Activated CD8-positive, alpha-beta memory T cell treated with anti-CD3 and anti-CD28 coated beads, Interleukin-2, amount 10 ng/mL, durations not matched to agents 7 days and 5 days (primary cell): ENCODE data around the gene MTCL3.
A peak's percentile ranks its signal among the peaks of the same experiment; 100 is the strongest.

Source experiments
- ATAC-seq: fragments of 150-1000 bp; cut with Tn5 transposase; one replicate; pipeline ENCODE4 v1.10.0; 2021; ENCODE audit warnings: moderate library complexity
- CTCF ChIA-PET: fragments of 350-600 bp; sonication (Branson Sonifier 250); formaldehyde crosslinking; loops from one replicate; lab custom pipeline; 2021; ENCODE audit warnings: antibody characterized with exemption; lab: Charles Lee
- DNase-seq: peaks from one replicate; pipeline ENCODE4 v3.0.0-alpha.2; 2020
- H3K27ac Mint-ChIP-seq: one replicate; pipeline ENCODE4 v1.8.0; 2021; ENCODE audit warnings: mild to moderate bottlenecking, mixed read lengths
- H3K27me3 Mint-ChIP-seq: one replicate; pipeline ENCODE4 v1.8.0; 2021; ENCODE audit warnings: mixed read lengths
- H3K36me3 Mint-ChIP-seq: one replicate; pipeline ENCODE4 v1.8.0; 2021; ENCODE audit warnings: mild to moderate bottlenecking, mixed read lengths
- H3K4me1 Mint-ChIP-seq: one replicate; pipeline ENCODE4 v1.8.0; 2021; ENCODE audit warnings: mixed read lengths
- H3K4me3 Mint-ChIP-seq: one replicate; pipeline ENCODE4 v1.8.0; 2021; ENCODE audit warnings: mild to moderate bottlenecking, moderate library complexity, mixed read lengths
- H3K9me3 Mint-ChIP-seq: one replicate; pipeline ENCODE4 v1.8.0; 2022; ENCODE audit warnings: low read depth, mixed read lengths

MTCL3 gene

GRCh38 chr6:127477658-127478057 lies 41.5 kb downstream of the MTCL3 start:
- CTCF ChIA-PET = interaction anchor here (1.8 kb wide), 1 partner anchor 38 kb away, joined by 7 read pairs; no protein-coding TSS in a partner anchor
- Mint-ChIP-seq H3K36me3 (peaks cover 69% of the 10 kb centered on the region), H3K27ac (no peak overlapping the region), H3K4me1 (peaks cover 4% of the 10 kb centered on the region), H3K9me3 (no peaks in the 10 kb centered on the region), H3K4me3 (no peak overlapping the region), H3K27me3 (no peaks in the 10 kb centered on the region)
- DNase-seq (no peak), ATAC-seq (no peak)

DNA sequence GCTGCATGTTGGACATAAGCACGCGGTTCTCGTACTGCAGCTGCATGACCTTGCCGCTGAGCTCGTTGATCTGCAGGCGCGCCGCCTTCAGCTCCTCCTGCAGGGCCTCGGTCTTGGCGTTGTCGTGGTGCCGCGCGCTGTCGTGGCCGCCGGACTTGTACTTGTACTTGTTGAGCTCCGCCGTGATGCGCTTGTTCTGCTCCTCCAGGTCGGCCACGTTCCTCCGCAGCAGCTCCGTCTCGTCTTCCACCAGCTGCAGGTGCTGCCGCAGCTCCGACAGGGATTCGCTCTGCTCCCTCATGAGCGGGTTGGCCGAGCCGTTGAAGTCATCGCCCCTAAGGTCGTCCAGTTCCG lies 43.3 kb downstream of the MTCL3 start:
- Mint-ChIP-seq H3K27ac (no peak overlapping the region), H3K36me3 (peaks cover 56% of the 10 kb centered on the region), H3K4me3 (no peak overlapping the region), H3K9me3 (no peaks in the 10 kb centered on the region), H3K27me3 (no peaks in the 10 kb centered on the region), H3K4me1 (no peaks in the 10 kb centered on the region)
- CTCF ChIA-PET = interaction anchor here (1.8 to 2.0 kb wide), 2 partner anchors 10 to 41 kb away, joined by 5 to 8 read pairs; no protein-coding TSS in a partner anchor
- no peak for DNase-seq
- ATAC-seq = no peak

GRCh38 chr6:127475135-127475822 lies 43.9 kb downstream of the MTCL3 start:
- Mint-ChIP-seq H3K27ac (no peak overlapping the region), H3K27me3 (no peaks in the 10 kb centered on the region), H3K36me3 (peaks cover 55% of the 10 kb centered on the region), H3K9me3 (no peaks in the 10 kb centered on the region), H3K4me3 (no peak overlapping the region), H3K4me1 (no peaks in the 10 kb centered on the region)
- DNase-seq = no peak
- no peak for ATAC-seq
- CTCF ChIA-PET = interaction anchor here (1.8 to 2.0 kb wide), 2 partner anchors 9 to 41 kb away, joined by 5 to 8 read pairs; no protein-coding TSS in a partner anchor

- Mint-ChIP-seq H3K4me1 (no peaks in the 10 kb centered on the region), H3K9me3 (no peaks in the 10 kb centered on the region), H3K4me3 (no peak overlapping the region), H3K27ac (no peak overlapping the region), H3K27me3 (no peaks in the 10 kb centered on the region), H3K36me3 (peaks cover 34% of the 10 kb centered on the region)
- CTCF ChIA-PET = interaction anchor here (3.3 kb wide), 1 partner anchor 45 kb away, joined by 13 read pairs; no protein-coding TSS in a partner anchor
- DNase-seq (no peak), ATAC-seq (no peak)
Measured at GRCh38 chr6:127471379-127472255, 47.5 kb downstream of the MTCL3 start.

- ATAC-seq = no peak
- no peaks in the 10 kb centered on the region for H3K9me3 Mint-ChIP-seq
- no peaks in the 10 kb centered on the region for H3K4me1 Mint-ChIP-seq
- CTCF ChIA-PET = interaction anchor here (3.3 kb wide), 1 partner anchor 48 kb away, joined by 13 read pairs; no protein-coding TSS in a partner anchor
- no peak overlapping the region for H3K4me3 Mint-ChIP-seq
- no peak for DNase-seq
- H3K27me3 Mint-ChIP-seq = no peaks in the 10 kb centered on the region
- H3K36me3 Mint-ChIP-seq = peaks cover 15% of the 10 kb centered on the region
- no peak overlapping the region for H3K27ac Mint-ChIP-seq
Measured at GRCh38 chr6:127468936-127469335, 50.2 kb downstream of the MTCL3 start.

DNA sequence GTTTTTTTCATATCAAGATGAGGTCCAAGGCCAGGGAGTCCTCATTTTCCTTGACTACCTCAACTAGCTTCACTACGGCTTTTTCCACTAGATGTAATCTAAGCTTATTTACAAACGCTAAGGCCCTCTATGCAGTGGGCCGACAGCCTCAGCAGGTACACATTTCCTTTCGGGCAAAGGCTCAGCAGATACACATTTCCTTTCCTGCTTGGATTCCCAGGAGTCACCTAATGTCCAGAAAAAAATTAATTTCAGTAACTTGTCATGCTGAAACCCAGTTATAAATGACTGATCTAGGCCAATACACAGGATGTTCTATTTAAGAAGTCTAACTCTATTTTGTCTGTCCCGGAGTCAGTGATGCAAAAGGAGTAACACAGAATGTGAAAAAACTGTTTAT lies 52.7 kb downstream of the MTCL3 start:
- CTCF ChIA-PET = interaction anchor here (0.9 to 6.9 kb wide), 10 partner anchors 9 to 165 kb away, joined by 3 to 65 read pairs (median 4); no protein-coding TSS in a partner anchor
- no peaks in the 10 kb centered on the region for H3K9me3 Mint-ChIP-seq

GRCh38 chr6:127464881-127465459 lies 54.2 kb downstream of the MTCL3 start:
- ATAC-seq (peak; percentile 84), DNase-seq (peak; percentile 79)
- Mint-ChIP-seq H3K27ac (no peak overlapping the region), H3K9me3 (no peaks in the 10 kb centered on the region), H3K4me3 (no peak overlapping the region), H3K36me3 (peaks cover 4% of the 10 kb centered on the region), H3K27me3 (no peaks in the 10 kb centered on the region), H3K4me1 (peaks cover 15% of the 10 kb centered on the region)
- CTCF ChIA-PET = interaction anchor here (1.3 to 6.9 kb wide), 6 partner anchors 10 to 84 kb away, joined by 3 to 65 read pairs (median 10); no protein-coding TSS in a partner anchor

More for the DNA sequence above, 52.7 kb downstream of the MTCL3 start:
- H3K4me3 Mint-ChIP-seq = no peak overlapping the region
- no peak for DNase-seq
- peaks cover 8% of the 10 kb centered on the region for H3K36me3 Mint-ChIP-seq
- ATAC-seq = no peak
- H3K27ac Mint-ChIP-seq = no peak overlapping the region
- no peaks in the 10 kb centered on the region for H3K27me3 Mint-ChIP-seq
- peaks cover under 1% of the 10 kb centered on the region for H3K4me1 Mint-ChIP-seq

DNA sequence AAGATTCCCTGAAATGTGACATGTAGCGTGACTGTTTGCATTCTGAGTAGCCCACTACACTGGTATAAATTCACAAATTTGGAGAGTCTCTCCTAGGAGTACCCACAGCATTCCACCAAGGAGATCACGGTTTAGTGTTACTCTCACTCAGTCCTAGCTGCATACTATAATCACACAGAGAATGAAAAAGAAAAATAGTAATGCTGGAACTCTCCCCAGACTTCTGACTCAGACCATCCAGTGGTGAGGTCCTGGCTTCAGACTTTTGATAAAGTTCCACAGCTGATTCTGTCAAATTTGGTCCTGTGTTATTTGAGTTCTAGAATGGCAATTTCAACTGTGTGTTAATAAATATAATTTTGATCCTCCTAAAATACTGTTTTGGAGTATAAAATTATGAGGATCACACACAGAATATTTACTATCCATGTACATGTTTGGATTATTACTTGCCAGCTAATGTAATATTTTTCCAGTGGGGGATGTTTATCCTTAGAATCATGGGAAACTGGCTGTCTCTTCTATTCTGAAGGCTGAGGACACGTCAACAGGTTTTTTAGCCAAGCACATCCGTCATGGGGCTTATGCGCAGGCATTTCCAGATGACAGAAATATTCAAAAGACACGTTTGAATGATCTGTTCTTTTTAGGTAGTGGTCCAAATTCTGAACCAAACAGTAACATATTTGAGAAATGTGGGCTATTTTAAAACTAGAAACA lies 54.8 kb downstream of the MTCL3 start:
- CTCF ChIA-PET = interaction anchor here (0.6 to 6.9 kb wide), 7 partner anchors 21 to 363 kb away, joined by 3 to 65 read pairs (median 3); no protein-coding TSS in a partner anchor
- Mint-ChIP-seq H3K4me1 (peaks cover 18% of the 10 kb centered on the region), H3K4me3 (no peak overlapping the region), H3K27ac (no peak overlapping the region), H3K9me3 (no peaks in the 10 kb centered on the region), H3K27me3 (no peaks in the 10 kb centered on the region), H3K36me3 (peaks cover 2% of the 10 kb centered on the region)
- no peak for ATAC-seq
- DNase-seq = no peak

DNA sequence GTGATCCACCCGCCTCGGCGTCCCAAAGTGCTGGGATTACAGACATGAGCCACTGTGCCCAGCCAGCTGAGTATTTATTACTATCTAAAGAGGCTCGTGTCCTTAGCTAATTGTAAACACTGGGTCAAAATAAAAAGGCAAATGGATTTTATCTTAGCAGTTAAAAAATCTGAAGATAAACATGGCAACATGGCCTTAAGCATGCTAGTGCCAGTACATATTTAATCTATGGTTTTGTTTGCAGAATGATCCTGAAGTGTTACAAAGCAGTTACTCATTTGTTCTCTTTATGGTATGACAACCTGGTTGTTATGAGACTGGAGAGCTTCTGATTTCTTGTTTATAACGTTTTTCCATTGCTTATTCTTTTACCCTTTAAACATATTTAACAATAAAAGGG lies 56.1 kb downstream of the MTCL3 start:
- H3K4me3 Mint-ChIP-seq = no peak overlapping the region
- peaks cover 18% of the 10 kb centered on the region for H3K4me1 Mint-ChIP-seq
- no peak for ATAC-seq
- H3K36me3 Mint-ChIP-seq = peaks cover 2% of the 10 kb centered on the region
- DNase-seq = no peak
- H3K9me3 Mint-ChIP-seq = no peaks in the 10 kb centered on the region
- H3K27me3 Mint-ChIP-seq = no peaks in the 10 kb centered on the region
- no peak overlapping the region for H3K27ac Mint-ChIP-seq
- CTCF ChIA-PET = interaction anchor here (0.9 to 6.9 kb wide), 5 partner anchors 39 to 197 kb away, joined by 3 to 65 read pairs (median 4); partner anchors contain the start of gene RNF146

DNA sequence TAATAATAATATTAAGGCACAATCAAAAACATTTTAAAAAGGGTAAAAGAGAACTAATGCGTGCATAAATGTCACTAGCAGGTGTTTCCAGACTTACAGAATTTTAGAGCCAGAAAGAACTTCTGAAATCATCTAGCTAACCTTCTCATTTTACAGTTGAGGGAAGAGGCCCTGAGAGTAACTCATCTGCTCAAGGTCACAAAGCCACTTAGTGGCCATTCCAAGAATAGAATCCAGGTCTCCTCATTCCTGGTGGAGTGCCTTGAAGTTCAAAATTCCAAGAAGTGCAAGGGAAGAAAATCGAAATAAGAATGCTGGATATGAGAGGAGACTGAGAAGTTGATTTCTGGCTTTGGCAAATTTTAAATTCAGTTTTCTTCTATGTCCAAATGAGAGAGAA lies 56.8 kb downstream of the MTCL3 start:
- ATAC-seq (no peak), DNase-seq (no peak)
- no peaks in the 10 kb centered on the region for H3K9me3 Mint-ChIP-seq
- no peaks in the 10 kb centered on the region for H3K27me3 Mint-ChIP-seq
- CTCF ChIA-PET = interaction anchor here (0.9 to 6.9 kb wide), 5 partner anchors 40 to 196 kb away, joined by 3 to 65 read pairs (median 4); partner anchors contain the start of gene RNF146
- H3K27ac Mint-ChIP-seq = no peak overlapping the region
- H3K4me3 Mint-ChIP-seq = no peak overlapping the region
- H3K36me3 Mint-ChIP-seq = peaks cover 2% of the 10 kb centered on the region
- peaks cover 18% of the 10 kb centered on the region for H3K4me1 Mint-ChIP-seq

- peaks cover 2% of the 10 kb centered on the region for H3K36me3 Mint-ChIP-seq
- ATAC-seq (peak; percentile 61), DNase-seq (no peak)
- peaks cover 21% of the 10 kb centered on the region for H3K4me1 Mint-ChIP-seq
- no peaks in the 10 kb centered on the region for H3K27me3 Mint-ChIP-seq
- H3K9me3 Mint-ChIP-seq = no peaks in the 10 kb centered on the region
- CTCF ChIA-PET = interaction anchor here (0.9 to 1.1 kb wide), 2 partner anchors 8 to 78 kb away, joined by 3 to 5 read pairs; no protein-coding TSS in a partner anchor
- H3K4me3 Mint-ChIP-seq = no peak overlapping the region
- H3K27ac Mint-ChIP-seq = no peak overlapping the region
Measured at GRCh38 chr6:127460465-127460864, 58.7 kb downstream of the MTCL3 start.

DNA sequence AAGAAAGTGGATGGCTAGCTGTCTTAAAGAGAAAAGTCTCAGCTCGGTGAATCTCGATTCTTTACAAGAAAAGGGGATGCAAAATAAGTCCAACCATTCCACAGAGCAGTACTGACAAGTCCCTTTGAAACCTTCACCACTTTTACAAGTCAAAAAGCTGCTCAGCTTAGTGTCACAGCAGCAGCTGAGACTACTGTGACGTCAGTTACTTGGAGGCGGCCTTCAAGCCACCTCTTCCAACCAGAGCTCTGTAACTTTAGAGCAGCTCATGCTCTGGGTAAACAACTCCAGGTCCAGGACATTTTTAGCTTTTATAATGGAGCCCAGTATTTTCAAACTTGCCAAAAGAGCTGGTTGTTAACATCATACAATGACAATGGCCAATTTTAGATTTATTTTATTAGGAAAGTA lies 59.9 kb downstream of the MTCL3 start, which contains the start of gene KIAA0408:
Gene KIAA0408, minus strand, starts transcription at position 159 of the 411 bp plus-strand sequence. CDS start 5,408 bp downstream, outside the sequence.
- Mint-ChIP-seq H3K4me3 (no peak within 1 kb of the TSS), H3K4me1 (peaks cover 21% of the 10 kb centered on the region), H3K27me3 (no peaks in the 10 kb centered on the region), H3K9me3 (no peaks in the 10 kb centered on the region), H3K36me3 (peaks cover 2% of the 10 kb centered on the region), H3K27ac (no peak within 1 kb of the TSS)
- no peak for DNase-seq
- no peak for ATAC-seq
- CTCF ChIA-PET = interaction anchor here (0.9 to 1.6 kb wide), 3 partner anchors 57 to 193 kb away, joined by 3 to 6 read pairs (median 5); partner anchors contain the start of gene RNF146
